K562 (cell line): ENCODE results near the gene MICALL2. TPM values are rescaled to one million over a fixed set of nuclear protein-coding genes. Genes with fewer than 3 reads are reported as not detected.
A peak's percentile ranks its signal among the peaks of the same experiment; 100 is the strongest.

Experiments
- ATAC-seq: fragments of 200-7000 bp; cut with Tn5 transposase; 3 replicates; pipeline ENCODE4 v1.9.1; 2020; ENCODE audit warnings: moderate library complexity
- BruUV-seq: library from RNA; stranded (reverse); fragments of 400-500 nt; replicated peaks from 2 replicates; lab custom pipeline; 2021; lab: Mats Ljungman, UMichigan
- CTCF ChIA-PET: fragments of 300-600 bp; formaldehyde crosslinking; extraction: SDS; loops from one replicate; lab custom pipeline; 2021; ENCODE audit warnings: low intra/inter-chr PET ratio; lab: Yijun Ruan, JAX
- POLR2A ChIA-PET: fragments of 300-600, 350-650 bp; sonication (Branson Sonifier 250); formaldehyde crosslinking; extraction: SDS; loops from one replicate; lab custom pipeline; 2021; ENCODE audit warnings: antibody characterized with exemption, inconsistent platforms; lab: Yijun Ruan, JAX
- DNase-seq, 4 experiments: peaks; one replicate each; pipeline versions ENCODE4 v3.0.0 to v3.0.0-alpha.2; 2011 to 2018; ENCODE audit warnings: low spot score in 3 of 4, mixed read lengths in 3 of 4; ENCODE audit errors: extremely low read depth in 1 of 4
- FAIRE-seq: peaks from 2 replicates; lab custom pipeline; 2011; peaks lifted over from hg19 to GRCh38; lab: Jason Lieb, UNC
- H2AFZ ChIP-seq: 2 replicates; pipeline ENCODE4 v1.6.0; 2011; ENCODE audit warnings: low read depth, low read length, control low read depth, inconsistent platforms
- H3K27ac ChIP-seq: fragments of 200-600 bp; 3 replicates; pipeline ENCODE4 v1.8.0; 2011; ENCODE audit warnings: low read depth, mild to moderate bottlenecking, control low read depth, inconsistent platforms, low read length, moderate library complexity, mixed read lengths; ENCODE audit errors: extremely low read depth
- H3K27me3 ChIP-seq, 2 experiments: fragments of 300-600 bp in 1 of 2; 2 replicates in 1 of 2; 3 replicates in 1 of 2; pipeline versions ENCODE4 v1.6.0 to v1.8.0; 2011; ENCODE audit warnings: inconsistent platforms in 2 of 2, low read length in 2 of 2, mild to moderate bottlenecking in 1 of 2, mixed read lengths in 1 of 2, moderate library complexity in 1 of 2; ENCODE audit not compliant: control insufficient read depth in 2 of 2, insufficient read depth in 2 of 2
- H3K36me3 ChIP-seq: fragments of 300-600 bp; 3 replicates; pipeline ENCODE4 v1.8.0; 2011; ENCODE audit warnings: mild to moderate bottlenecking, low read length, inconsistent platforms; ENCODE audit not compliant: control insufficient read depth, insufficient read depth
- H3K4me1 ChIP-seq, 2 experiments: fragments of 200-600 bp in 1 of 2; replicated peaks in 1 of 2; 2 replicates in 1 of 2; 3 replicates in 1 of 2; pipeline versions ENCODE4 v1.5.1 to v1.8.0; 2011; ENCODE audit warnings: inconsistent platforms in 2 of 2, low read length in 2 of 2, mild to moderate bottlenecking in 1 of 2, mixed read lengths in 1 of 2, moderate library complexity in 1 of 2; ENCODE audit not compliant: control insufficient read depth in 2 of 2, insufficient read depth in 2 of 2
- H3K4me2 ChIP-seq: 2 replicates; pipeline ENCODE4 v1.6.1; 2011; ENCODE audit warnings: low read length, control low read depth, inconsistent platforms, mixed read lengths; ENCODE audit not compliant: insufficient read depth
- H3K4me3 ChIP-seq: fragments of 200-600 bp; sonication (generic), shearing (Covaris generic); 2 replicates; pipeline ENCODE4 v1.5.1; 2016; ENCODE audit warnings: control low read depth, inconsistent platforms
- H3K79me2 ChIP-seq: fragments of 200-600 bp; 3 replicates; pipeline ENCODE4 v1.8.0; 2011; ENCODE audit warnings: low read length, inconsistent platforms; ENCODE audit not compliant: control insufficient read depth, insufficient read depth
- H3K9ac ChIP-seq, 2 experiments: 2 replicates each; pipeline versions ENCODE4 v1.6.0 to v1.6.1; 2011; ENCODE audit warnings: low read depth in 2 of 2, low read length in 2 of 2, control low read depth in 1 of 2, inconsistent platforms in 1 of 2, mild to moderate bottlenecking in 1 of 2, mixed read lengths in 1 of 2; ENCODE audit not compliant: insufficient read depth in 1 of 2
- H3K9me1 ChIP-seq: one replicate; pipeline ENCODE4 v1.6.0; 2011; ENCODE audit warnings: inconsistent platforms, mild to moderate bottlenecking, low read length, moderate library complexity; ENCODE audit not compliant: control insufficient read depth, insufficient read depth
- H3K9me3 ChIP-seq: replicated peaks from 2 replicates; pipeline ENCODE4 v1.5.1; 2011; ENCODE audit warnings: low read depth, low read length, inconsistent platforms; ENCODE audit not compliant: control insufficient read depth, insufficient read depth
- H4K20me1 ChIP-seq: replicated peaks from 2 replicates; pipeline ENCODE4 v1.6.1; 2011; ENCODE audit warnings: low read length, inconsistent platforms, mixed read lengths; ENCODE audit not compliant: control insufficient read depth, insufficient read depth
- BRF1 ChIP-seq: IDR thresholded peaks from 3 replicates; pipeline ENCODE4 v1.6.1; 2011; ENCODE audit warnings: borderline replicate concordance, mild to moderate bottlenecking; ENCODE audit not compliant: insufficient read length; ENCODE audit errors: extremely low read depth
- DPF2 ChIP-seq: fragments of 450-650 bp; IDR thresholded peaks from 2 replicates; pipeline ENCODE4 v1.6.1; 2016
- HDAC8 ChIP-seq: fragments of 450-650 bp; IDR thresholded peaks from 2 replicates; pipeline ENCODE4 v1.6.1; 2016; ENCODE audit warnings: mild to moderate bottlenecking, missing genetic modification characterization, moderate library complexity, missing compliant biosample characterization
- RAD51 ChIP-seq: fragments of 450-650 bp; IDR thresholded peaks from 2 replicates; pipeline ENCODE4 v1.7.1; 2016; ENCODE audit warnings: low read depth, mild to moderate bottlenecking, borderline replicate concordance
- SMAD3 ChIP-seq: fragments of 450-650 bp; formaldehyde crosslinking; conservative IDR thresholded peaks from 2 replicates; pipeline ENCODE4 v1.4.0; 2020; ENCODE audit warnings: mild to moderate bottlenecking
- TCF7 ChIP-seq: sonication (generic); IDR thresholded peaks from 2 replicates; pipeline ENCODE4 v1.6.1; 2016; ENCODE audit warnings: antibody characterized with exemption, borderline replicate concordance
- TFAP4 ChIP-seq: sonication (generic); formaldehyde crosslinking; IDR thresholded peaks from 2 replicates; pipeline ENCODE4 v1.8.0; 2022; ENCODE audit warnings: missing genetic modification reagents, mild to moderate bottlenecking, moderate library complexity, borderline replicate concordance
- TOE1 ChIP-seq, 2 experiments: fragments of 450-650 bp in 1 of 2; sonication (generic) in 1 of 2; formaldehyde crosslinking in 1 of 2; IDR thresholded peaks; 2 replicates each; pipeline versions ENCODE4 v1.7.1 to v1.8.0; 2016 to 2022; ENCODE audit warnings: borderline replicate concordance in 2 of 2, mild to moderate bottlenecking in 2 of 2, antibody characterized with exemption in 1 of 2, inconsistent platforms in 1 of 2, low read depth in 1 of 2, missing genetic modification reagents in 1 of 2, moderate library complexity in 1 of 2
- TRIM28 ChIP-seq: fragments of 450-650 bp; IDR thresholded peaks from 2 replicates; pipeline ENCODE4 v1.6.1; 2017
- ZEB2 ChIP-seq: fragments of 450-650 bp; IDR thresholded peaks from 2 replicates; pipeline ENCODE4 v1.6.1; 2016
- ZNF239 ChIP-seq: fragments of 250-450 bp; sonication (Bioruptor Pico); IDR thresholded peaks from 2 replicates; pipeline ENCODE4 v1.4.0; 2020; ENCODE audit warnings: mild to moderate bottlenecking
- ZNF316 ChIP-seq: fragments of 450-650 bp; IDR thresholded peaks from 2 replicates; pipeline ENCODE4 v1.6.1; 2016
- ZNF592 ChIP-seq: fragments of 450-650 bp; IDR thresholded peaks from 2 replicates; pipeline ENCODE4 v1.6.1; 2017; ENCODE audit warnings: antibody characterized with exemption, mild to moderate bottlenecking
- WGBS: fragments of 100-300 bp; shearing (Covaris generic); methylation state at CpG from one replicate; pipeline ENCODE4 v1.1.6; 2016; ENCODE audit warnings: low coverage, mixed read lengths; ENCODE audit not compliant: insufficient coverage; ENCODE audit errors: missing lambda C conversion rate; 5-methylcytosine and 5-hydroxymethylcytosine counted together
- in situ Hi-C: fragments of 300-500 bp; cut with MboI; formaldehyde crosslinking; loops from 4 replicates; pipeline ENCODE4 v1.15.0; 2018; ENCODE audit warnings: inconsistent platforms, mixed read lengths
- intact Hi-C: fragments of 100-400 bp; cut with micrococcal nuclease; formaldehyde crosslinking; loops from 2 replicates; pipeline ENCODE4 v1.14.2; 2022
- polyA plus RNA-seq, 8 experiments: library from polyadenylated mRNA; depleted of rRNA in 4 of 8; stranded (reverse) in 5 of 8; unstranded in 3 of 8; fragments of >200 nt; fragmentation: Nextera tagmentation in 2 of 8; fragmentation: Illumina TruSeq in 1 of 8; extraction: Ambion mirVana in 2 of 8; extraction: Trizol in 1 of 8; gene quantifications; 2 replicates each; pipeline versions ENCODE4 v1.2.1 to v1.2.3, GENCODE V29; 2011 to 2014; ENCODE audit warnings: inconsistent platforms in 1 of 8, missing spikeins in 1 of 8
- total RNA-seq, 7 experiments: library from RNA; depleted of rRNA in 6 of 7; stranded (reverse); fragments of >200 nt in 6 of 7; fragmentation: Illumina TruSeq in 2 of 7; extraction: Trizol in 2 of 7; gene quantifications; 2 replicates each; pipeline versions ENCODE4 v1.2.1 to v1.2.3, GENCODE V29; 2011 to 2021; ENCODE audit warnings: low replicate concordance in 1 of 7

The MICALL2 gene
- total and polyA plus RNA-seq, 9 of the 15 experiments (the other 6 are each of a cell fraction or from before 2014, with no cell fraction given): 1.8 to 103 (median 17.0) TPM

- TF ChIP-seq BRF1 (no peak), RAD51 (peak; percentile 94), TOE1 (IDR thresholded peaks at IDR 0.05; ENCODE audit: borderline replicate concordance) (peak; percentile 85), TOE1 (CRISPR knock-in tag; IDR thresholded peaks at IDR 0.05; ENCODE audit: borderline replicate concordance, low read depth) (no peak), SMAD3 (CRISPR knock-in tag) (no peak), ZNF316 (0 out of 2 replicates have a peak, but pooled peaks have one; percentile 10), ZNF239 (CRISPR knock-in tag) (no peak), TFAP4 (CRISPR knock-in tag) (peak; percentile 92), TRIM28 (no peak), DPF2 (no peak)
Observed at GRCh38 chr7:1422512-1423263, 36.6 kb downstream of the MICALL2 start (continued).

GRCh38 chr7:1421946-1422345 is 37.3 kb downstream of the MICALL2 start:
- Histone ChIP-seq H3K27me3 (peaks cover 0 to 14% of the 10 kb centered on the region in 2 experiments; a peak in 3 of 5 replicates), H3K27ac (no peak overlapping the region), H3K9ac (no peak overlapping the region), H3K4me1 (peaks cover 21 to 52% of the 10 kb centered on the region in 2 experiments), H3K9me1 (no peaks in the 10 kb centered on the region), H3K4me2 (no peak overlapping the region), H4K20me1 (no peaks in the 10 kb centered on the region), H3K9me3 (no peaks in the 10 kb centered on the region), H3K4me3 (no peak overlapping the region), H3K36me3 (no peaks in the 10 kb centered on the region), H2AFZ (no peak overlapping the region), H3K79me2 (no peaks in the 10 kb centered on the region)
- TF ChIP-seq TCF7: no peak
- TF ChIP-seq ZEB2: 0 out of 2 replicates have a peak, but pooled peaks have one; percentile 31
- TF ChIP-seq HDAC8 (tag): no peak
- TF ChIP-seq ZNF592: no peak
- ChIA-PET CTCF (no interaction called here), POLR2A (interaction anchor here (0.6 kb wide), 1 partner anchor 22 kb away, joined by 3 read pairs; no protein-coding TSS in a partner anchor)
- FAIRE-seq: no peak
- intact Hi-C loops (no loop called here), in situ Hi-C loops (no loop called here)
- no TSS peak for BruUV-seq
- no peak for ATAC-seq
- DNase-seq: no peak
- WGBS: 6% methylated on average over 3 of the region's 8 CpGs
